HepG2 (cell line): ENCODE data around the gene AP3B1. TPM values are rescaled to one million over a fixed set of nuclear protein-coding genes. Genes with fewer than 3 reads are reported as not detected.

Experiments
- ATAC-seq: fragments of 200-7000 bp; cut with Tn5 transposase; 3 replicates; pipeline ENCODE4 v1.9.1; 2020; ENCODE audit warnings: mild to moderate bottlenecking, moderate library complexity
- BruUV-seq: library from RNA; stranded (reverse); fragments of 400-500 nt; replicated peaks from 2 replicates; lab custom pipeline; 2021; lab: Mats Ljungman, UMichigan
- CTCF ChIA-PET: fragments of 300-600 bp; formaldehyde crosslinking; extraction: SDS; loops from one replicate; lab custom pipeline; 2021; ENCODE audit warnings: low total read pairs, inconsistent platforms, low intra/inter-chr PET ratio; lab: Yijun Ruan, JAX
- POLR2A ChIA-PET: fragments of 350-600 bp; sonication (Branson Sonifier 250); formaldehyde crosslinking; loops from one replicate; lab custom pipeline; 2020; ENCODE audit warnings: antibody characterized with exemption, inconsistent platforms; lab: Yijun Ruan, JAX
- DNase-seq: peaks from one replicate; pipeline ENCODE4 v3.0.0-alpha.2; 2015; ENCODE audit warnings: low spot score
- FAIRE-seq: peaks from 3 replicates; lab custom pipeline; 2011; peaks lifted over from hg19 to GRCh38; lab: Jason Lieb, UNC
- H2AFZ ChIP-seq: one replicate; pipeline ENCODE4 v1.6.1; 2011; ENCODE audit warnings: low read length, inconsistent platforms
- H3K27ac ChIP-seq: fragments of 300-600 bp; 3 replicates; pipeline ENCODE4 v1.8.0; 2011; ENCODE audit warnings: mixed run types, mild to moderate bottlenecking, mixed read lengths, low read length, inconsistent platforms; ENCODE audit not compliant: insufficient read depth; ENCODE audit errors: extremely low read length
- H3K27me3 ChIP-seq, 2 experiments: fragments of 200-600 bp in 1 of 2; 2 replicates in 1 of 2; 3 replicates in 1 of 2; pipeline versions ENCODE4 v1.6.0 to v1.8.0; 2011; ENCODE audit warnings: low read length in 2 of 2, mild to moderate bottlenecking in 2 of 2, moderate library complexity in 2 of 2, inconsistent platforms in 1 of 2; ENCODE audit not compliant: insufficient read depth in 2 of 2, control insufficient read depth in 1 of 2
- H3K36me3 ChIP-seq, 2 experiments: fragments of 200-600 bp in 1 of 2; replicated peaks in 1 of 2; 2 replicates in 1 of 2; 3 replicates in 1 of 2; pipeline versions ENCODE4 v1.5.1 to v1.8.0; 2011; ENCODE audit warnings: low read length in 2 of 2, inconsistent platforms in 1 of 2; ENCODE audit not compliant: insufficient read depth in 2 of 2, control insufficient read depth in 1 of 2
- H3K4me1 ChIP-seq: 2 replicates; pipeline ENCODE4 v1.5.1; 2012; ENCODE audit warnings: low read length, inconsistent platforms; ENCODE audit not compliant: insufficient read depth
- H3K4me2 ChIP-seq: 2 replicates; pipeline ENCODE4 v1.6.0; 2011; ENCODE audit warnings: low read depth, low read length, inconsistent platforms
- H3K4me3 ChIP-seq, 3 experiments: fragments of 200-600 bp in 1 of 3; sonication (generic), shearing (Covaris generic) in 1 of 3; replicated peaks in 1 of 3; 2 replicates each; pipeline ENCODE4 v1.5.1; 2011 to 2016; ENCODE audit warnings: low read length in 3 of 3, inconsistent platforms in 2 of 3, low read depth in 2 of 3, mild to moderate bottlenecking in 2 of 3, control low read depth in 1 of 3, mixed read lengths in 1 of 3; ENCODE audit not compliant: insufficient read depth in 1 of 3
- H3K79me2 ChIP-seq: one replicate; pipeline ENCODE4 v1.6.1; 2011; ENCODE audit warnings: low read length, inconsistent platforms; ENCODE audit not compliant: insufficient read depth
- H3K9ac ChIP-seq: 2 replicates; pipeline ENCODE4 v1.6.0; 2011; ENCODE audit warnings: mild to moderate bottlenecking, low read depth, low read length, inconsistent platforms; ENCODE audit not compliant: insufficient read depth
- H3K9me3 ChIP-seq: 2 replicates; pipeline ENCODE4 v1.5.1; 2012; ENCODE audit warnings: mild to moderate bottlenecking, low read length
- H4K20me1 ChIP-seq: 2 replicates; pipeline ENCODE4 v1.6.0; 2011; ENCODE audit warnings: inconsistent platforms, mild to moderate bottlenecking, low read length, moderate library complexity; ENCODE audit not compliant: insufficient read depth
- ETV5 ChIP-seq: IDR thresholded peaks from 2 replicates; pipeline ENCODE4 v1.6.1; 2018; ENCODE audit warnings: missing biosample characterization, missing genetic modification reagents, inconsistent platforms, borderline replicate concordance
- HNF4A ChIP-seq: sonication (generic); formaldehyde crosslinking; IDR thresholded peaks from 2 replicates; pipeline ENCODE4 v1.4.0; 2020; ENCODE audit warnings: missing genetic modification reagents
- MYNN ChIP-seq: sonication (generic); formaldehyde crosslinking; IDR thresholded peaks from 2 replicates; pipeline ENCODE4 v1.4.0; 2020; ENCODE audit warnings: mild to moderate bottlenecking, low read depth, missing genetic modification reagents
- POGK ChIP-seq: sonication (generic); formaldehyde crosslinking; conservative IDR thresholded peaks from 2 replicates; pipeline ENCODE4 v1.8.0; 2022; ENCODE audit warnings: mild to moderate bottlenecking, moderate library complexity, missing genetic modification reagents
- STAG1 ChIP-seq: sonication (generic); formaldehyde crosslinking; IDR thresholded peaks from 2 replicates; pipeline ENCODE4 v1.4.0; 2020; ENCODE audit warnings: missing genetic modification reagents
- TFDP1 ChIP-seq: IDR thresholded peaks from 2 replicates; pipeline ENCODE4 v1.6.1; 2016; ENCODE audit warnings: missing compliant biosample characterization, missing genetic modification reagents, borderline replicate concordance
- WIZ ChIP-seq: sonication (generic); formaldehyde crosslinking; IDR thresholded peaks from 2 replicates; pipeline ENCODE4 v1.5.1; 2020; ENCODE audit warnings: mild to moderate bottlenecking, missing genetic modification reagents
- ZMAT3 ChIP-seq: sonication (generic); formaldehyde crosslinking; conservative IDR thresholded peaks from 2 replicates; pipeline ENCODE4 v1.7.0; 2021; ENCODE audit warnings: missing genetic modification reagents
- ZMYM4 ChIP-seq: sonication (generic); formaldehyde crosslinking; IDR thresholded peaks from 2 replicates; pipeline ENCODE4 v1.8.1; 2023; ENCODE audit warnings: mild to moderate bottlenecking, missing genetic modification reagents
- ZNF253 ChIP-seq: sonication (generic); formaldehyde crosslinking; IDR thresholded peaks from 2 replicates; pipeline ENCODE4 v1.8.0; 2022; ENCODE audit warnings: mild to moderate bottlenecking, missing genetic modification reagents, borderline replicate concordance
- ZNF34 ChIP-seq: sonication (generic); formaldehyde crosslinking; IDR thresholded peaks from 2 replicates; pipeline ENCODE4 v1.4.0; 2020; ENCODE audit warnings: mild to moderate bottlenecking, missing genetic modification reagents, borderline replicate concordance
- ZNF598 ChIP-seq: sonication (generic); formaldehyde crosslinking; IDR thresholded peaks from 2 replicates; pipeline ENCODE4 v1.5.1; 2020; ENCODE audit warnings: mild to moderate bottlenecking, missing genetic modification reagents, borderline replicate concordance
- ZNF644 ChIP-seq: IDR thresholded peaks from 2 replicates; pipeline ENCODE4 v1.6.1; 2016; ENCODE audit warnings: low read depth
- WGBS: methylation state at CpG from one replicate; pipeline ENCODE4 v1.1.6; 2017; ENCODE audit warnings: low lambda C conversion rate; 5-methylcytosine and 5-hydroxymethylcytosine counted together
- in situ Hi-C: cut with HindIII; loops from 2 replicates; pipeline ENCODE4 v1.10.0; 2017; ENCODE audit warnings: low pct_unique_long_range_greater_than_20kb; ENCODE audit not compliant: extremely low pct_ligation_motif_present
- intact Hi-C: fragments of 100-400 bp; cut with micrococcal nuclease; formaldehyde crosslinking; loops from one replicate; pipeline ENCODE4 v1.10.0; 2022; ENCODE audit not compliant: unreplicated experiment
- polyA plus RNA-seq, 8 experiments: library from polyadenylated mRNA; depleted of rRNA in 3 of 8; stranded (reverse) in 7 of 8; unstranded in 1 of 8; fragments of >200 nt; fragmentation: Illumina TruSeq in 4 of 8; extraction: Trizol in 4 of 8; gene quantifications; 2 replicates each; pipeline versions ENCODE4 v1.2.1 to v1.2.3, GENCODE V29; 2011 to 2016; ENCODE audit warnings: low read depth in 4 of 8, missing spikeins in 1 of 8, mixed read lengths in 1 of 8; ENCODE audit not compliant: insufficient read depth in 1 of 8
- total RNA-seq, 5 experiments: library from RNA; depleted of rRNA; stranded (reverse); fragments of >200 nt; fragmentation: Illumina TruSeq; extraction: Trizol; gene quantifications; 2 replicates each; pipeline ENCODE4 v1.2.3, GENCODE V29; 2016; ENCODE audit warnings: low read depth in 1 of 5

The AP3B1 gene
- total and polyA plus RNA-seq, 2 of the 13 experiments (the other 11 are each of a cell fraction or from before 2014, with no cell fraction given) = 37.7 to 51.2 TPM

GRCh38 chr5:78339617-78340436, 45.3 kb upstream of the AP3B1 start:
- H2AFZ ChIP-seq = peak overlapping the region; percentile 3
- no peak overlapping the region for H3K4me3 ChIP-seq
- TF ChIP-seq ZMAT3 (CRISPR knock-in tag) = no peak
- no peak for TF ChIP-seq MYNN (CRISPR knock-in tag)
- TF ChIP-seq ZNF644 (CRISPR knock-in tag) = 0 out of 2 replicates have a peak, but pooled peaks have one; percentile 41
- no peak for TF ChIP-seq WIZ (CRISPR knock-in tag)
- TF ChIP-seq ZMYM4 (CRISPR knock-in tag) = peak; percentile 46; the same call in 1 of the 2 replicates
- no peak for TF ChIP-seq STAG1 (CRISPR knock-in tag)
- no peak for TF ChIP-seq ZNF598
- TF ChIP-seq ETV5 (CRISPR knock-in tag) = no peak
- TF ChIP-seq HNF4A (CRISPR knock-in tag) = peak; percentile 56
- no peaks in the 10 kb centered on the region for H3K79me2 ChIP-seq
- H3K9ac ChIP-seq = no peak overlapping the region
- H3K27me3 ChIP-seq = no peaks in the 10 kb centered on the region
- POLR2A ChIA-PET = no interaction called here
- WGBS = 13% methylated on average over 5 of the region's 5 CpGs
- peaks cover 12% of the 10 kb centered on the region; the same call in 1 of the 2 replicates for H3K4me1 ChIP-seq
- FAIRE-seq = no peak
- H4K20me1 ChIP-seq = no peaks in the 10 kb centered on the region
- peak overlapping the region; percentile 54 for H3K4me2 ChIP-seq
- H3K36me3 ChIP-seq = no peaks in the 10 kb centered on the region
- H3K9me3 ChIP-seq = peaks cover 5% of the 10 kb centered on the region; the same call in 1 of the 2 replicates
- CTCF ChIA-PET = no interaction called here
- in situ Hi-C loops (no loop called here), intact Hi-C loops (no loop called here)
- DNase-seq = no peak
- H3K27ac ChIP-seq = no peak overlapping the region
- BruUV-seq = no TSS peak
- peak; percentile 58 for ATAC-seq

GRCh38 chr5:78336698-78337097, 42.2 kb upstream of the AP3B1 start:
- in situ Hi-C loops = no loop called here
- CTCF ChIA-PET = no interaction called here
- Histone ChIP-seq H3K36me3 (no peaks in the 10 kb centered on the region), H3K4me2 (no peak overlapping the region), H3K79me2 (no peaks in the 10 kb centered on the region), H2AFZ (no peak overlapping the region), H3K9ac (no peak overlapping the region), H3K4me1 (peaks cover 18% of the 10 kb centered on the region), H4K20me1 (no peaks in the 10 kb centered on the region), H3K27ac (no peak overlapping the region), H3K27me3 (no peaks in the 10 kb centered on the region), H3K9me3 (peaks cover 5% of the 10 kb centered on the region; the same call in 1 of the 2 replicates), H3K4me3 (no peak overlapping the region)
- ATAC-seq = no peak
- POLR2A ChIA-PET = no interaction called here
- intact Hi-C loops = no loop called here
- no TSS peak for BruUV-seq
- DNase-seq = no peak
- 18% methylated on average over 2 of the region's 2 CpGs for WGBS
- FAIRE-seq = no peak
- TF ChIP-seq ZNF34 = no peak
- no peak for TF ChIP-seq TFDP1 (CRISPR knock-in tag)
- no peak for TF ChIP-seq ZNF253 (CRISPR knock-in tag)
- TF ChIP-seq POGK (CRISPR knock-in tag) = no peak
